ENCODE measurements around the gene RPL29.

DNA sequence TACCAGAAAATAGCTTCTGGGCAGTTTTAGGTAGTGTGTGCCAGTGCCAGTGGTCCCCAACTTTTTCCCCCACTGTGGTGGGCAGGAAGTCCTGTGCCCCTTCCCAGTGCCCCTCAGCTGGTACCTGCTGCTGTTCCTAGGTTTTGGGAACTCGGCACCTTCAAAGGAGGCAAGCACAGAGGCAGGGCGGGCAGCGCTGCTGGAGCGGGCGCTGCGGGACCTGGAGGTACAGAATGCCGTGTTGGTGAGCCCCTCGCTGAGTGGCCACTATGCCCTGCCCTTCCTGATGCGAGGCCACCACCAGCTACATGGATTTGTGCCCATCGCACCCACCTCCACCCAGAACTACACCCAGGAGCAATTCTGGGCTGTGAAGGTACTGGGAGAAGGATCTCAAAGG, 15.4 kb downstream of the RPL29 start:
- TF ChIP-seq, protein P1, sequence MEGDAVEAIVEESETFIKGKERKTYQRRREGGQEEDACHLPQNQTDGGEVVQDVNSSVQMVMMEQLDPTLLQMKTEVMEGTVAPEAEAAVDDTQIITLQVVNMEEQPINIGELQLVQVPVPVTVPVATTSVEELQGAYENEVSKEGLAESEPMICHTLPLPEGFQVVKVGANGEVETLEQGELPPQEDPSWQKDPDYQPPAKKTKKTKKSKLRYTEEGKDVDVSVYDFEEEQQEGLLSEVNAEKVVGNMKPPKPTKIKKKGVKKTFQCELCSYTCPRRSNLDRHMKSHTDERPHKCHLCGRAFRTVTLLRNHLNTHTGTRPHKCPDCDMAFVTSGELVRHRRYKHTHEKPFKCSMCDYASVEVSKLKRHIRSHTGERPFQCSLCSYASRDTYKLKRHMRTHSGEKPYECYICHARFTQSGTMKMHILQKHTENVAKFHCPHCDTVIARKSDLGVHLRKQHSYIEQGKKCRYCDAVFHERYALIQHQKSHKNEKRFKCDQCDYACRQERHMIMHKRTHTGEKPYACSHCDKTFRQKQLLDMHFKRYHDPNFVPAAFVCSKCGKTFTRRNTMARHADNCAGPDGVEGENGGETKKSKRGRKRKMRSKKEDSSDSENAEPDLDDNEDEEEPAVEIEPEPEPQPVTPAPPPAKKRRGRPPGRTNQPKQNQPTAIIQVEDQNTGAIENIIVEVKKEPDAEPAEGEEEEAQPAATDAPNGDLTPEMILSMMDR (IDR thresholded peaks at IDR 0.05; ENCODE audit: extremely low read depth in 1 of 2, insufficient read depth in 1 of 2, low read depth in 1 of 2, low read length in 2 of 2): no peak
- no peak for TF ChIP-seq EZH2 (IDR thresholded peaks at IDR 0.05; ENCODE audit: borderline replicate concordance, low read depth, low read length, severe bottlenecking)
- TF ChIP-seq POLR2A (IDR thresholded peaks at IDR 0.05; ENCODE audit: low read depth, low read length): no peak
- TF ChIP-seq MYC (IDR thresholded peaks at IDR 0.05; ENCODE audit: low read depth, low read length): no peak
- no peak for TF ChIP-seq FOS (IDR thresholded peaks at IDR 0.05; ENCODE audit: borderline replicate concordance, insufficient read depth, low read length)
- no peak for TF ChIP-seq JUN (IDR thresholded peaks at IDR 0.05; ENCODE audit: borderline replicate concordance, insufficient read depth, insufficient read length, low read depth)
- TF ChIP-seq POLR2AphosphoS5 (IDR thresholded peaks at IDR 0.05; ENCODE audit: insufficient read depth, low read depth, low read length): no peak
- TF ChIP-seq, protein P2, sequence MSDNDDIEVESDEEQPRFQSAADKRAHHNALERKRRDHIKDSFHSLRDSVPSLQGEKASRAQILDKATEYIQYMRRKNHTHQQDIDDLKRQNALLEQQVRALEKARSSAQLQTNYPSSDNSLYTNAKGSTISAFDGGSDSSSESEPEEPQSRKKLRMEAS (IDR thresholded peaks at IDR 0.05; ENCODE audit: insufficient read depth, insufficient read length): no peak

Data from endothelial cell of umbilical vein (primary cell).